Heart right ventricle (tissue), 16 donors: ENCODE data around the gene MPP2. TPM values are rescaled to one million over a fixed set of nuclear protein-coding genes. Genes with fewer than 3 reads are reported as not detected.

Source experiments
- ATAC-seq, 8 donors: fragments of 200-7000 bp; cut with Tn5 transposase; one replicate each; pipeline ENCODE4 v1.9.1; 2020; ENCODE audit warnings: mild to moderate bottlenecking in 8 of 8, moderate library complexity in 8 of 8, moderate number of reproducible peaks in 1 of 8
- DNase-seq, 2 donors: peaks; one replicate each; pipeline ENCODE4 v3.0.0-alpha.2; 2020
- H3K27ac ChIP-seq, 10 donors: fragments of 200-600 bp; sonication (generic) in 2 of 10; one replicate each; pipeline versions ENCODE4 v1.5.0 to v1.8.0; 2020 to 2022; ENCODE audit warnings: mild to moderate bottlenecking in 3 of 10
- H3K27me3 ChIP-seq, 7 donors: fragments of 200-600 bp; one replicate each; pipeline ENCODE4 v1.8.0; 2021 to 2022; ENCODE audit warnings: mild to moderate bottlenecking in 2 of 7
- H3K36me3 ChIP-seq, 9 donors: fragments of 200-600 bp; sonication (generic) in 1 of 9; one replicate each; pipeline versions ENCODE4 v1.5.0 to v1.8.0; 2020 to 2022; ENCODE audit warnings: mild to moderate bottlenecking in 2 of 9
- H3K4me1 ChIP-seq, 9 donors: fragments of 200-600 bp; sonication (generic) in 1 of 9; one replicate each; pipeline versions ENCODE4 v1.5.0 to v1.8.0; 2020 to 2022; ENCODE audit warnings: mild to moderate bottlenecking in 4 of 9
- H3K4me3 ChIP-seq, 10 donors: fragments of 200-600 bp; sonication (generic) in 2 of 10; one replicate each; pipeline versions ENCODE4 v1.5.0 to v1.8.0; 2020 to 2022; ENCODE audit warnings: mild to moderate bottlenecking in 7 of 10, moderate library complexity in 2 of 10
- H3K9me3 ChIP-seq, 11 donors: fragments of 200-600 bp in 10 of 11; sonication (generic) in 2 of 11; one replicate each; pipeline versions ENCODE4 v1.5.0 to v1.8.0; 2013 to 2022; ENCODE audit warnings: mild to moderate bottlenecking in 2 of 11, control low read depth in 1 of 11, moderate library complexity in 1 of 11
- WGBS, 2 donors: extraction: QIAGEN DNeasy Blood & Tissue Kit; methylation state at CpG; one replicate each; pipeline ENCODE4 v1.1.7; 2013; ENCODE audit warnings: inconsistent platforms in 1 of 2; 5-methylcytosine and 5-hydroxymethylcytosine counted together
- intact Hi-C, 10 donors: fragments of 100-400 bp; cut with DNase I; formaldehyde crosslinking; loops; one replicate each; pipeline versions ENCODE4 v1.11.1 to v1.14.2; 2022
- polyA plus RNA-seq, 2 donors: library from polyadenylated mRNA; stranded (reverse); fragments of 200-250 nt; gene quantifications; one replicate each; pipeline ENCODE4 v1.2.3, GENCODE V29; 2013
- total RNA-seq, 10 donors: library from RNA; stranded (reverse); fragmentation: NEBNext Ultra II Directional in 3 of 10; extraction: Animal tissue kit (Norgen Biotek cat#: 25700) in 3 of 10; gene quantifications; one replicate each; pipeline versions ENCODE4 v1.2.1 to v1.2.4, GENCODE V29; 2021 to 2023
- TF ChIP-seq, protein P1 (sequence below), 9 donors: fragments of 200-600 bp; sonication (generic) in 2 of 9; IDR thresholded peaks; one replicate each; pipeline versions ENCODE4 v1.5.0 to v1.8.0; 2021 to 2022; ENCODE audit warnings: antibody characterized with exemption in 9 of 9, mild to moderate bottlenecking in 5 of 9, moderate library complexity in 1 of 9
- donor health status: Arrhythmogenic right ventricular cardiomyopathy.
- donor health status: ischemic (EF 13 %, LVEDD 7.1; RV severe dilation, severe dysfunction).
- donor health status: healthy with polysubstance abuse.
- donor health status: DM: no; HTN: yes; CAD: no.
- donor health status: DM: no; HTN: no; CAD: no.
- donor health status: ischemic (EF 25% LVEDD 6.9; RV normal size, moderate dysfunction).
- donor health status: ischemic (EF 25% LVEDD 5.7; RV mildly dilated, moderate dysfunction).
- donor health status: healthy.
- donor health status: DM: yes; HTN: yes; CAD: no.
- donor health status: Ischemic cardiomyopathy.
- donor health status: ischemic (EF 35%, LVEDD 5.7; RV mildly dilated, moderate dysfunction).
- donor health status: nonischemic (EF 11% LVEDD 7.7; RV severe dilation, severe dysfunction).
- donor health status: DM: yes; HTN: yes; CAD: no.
- donor health status: PGD.
- donor health status: ischemic (EF 29% LVEDD 5.4; RV normal size, mild dysfunction).
- donor health status: nonischemic (EF 23%, LVEDD 6.1; RV moderate dilation, normal function).

MPP2 gene
- total and polyA plus RNA-seq, 12 donors = 5.0 to 20.7 (median 12.9) TPM

DNA sequence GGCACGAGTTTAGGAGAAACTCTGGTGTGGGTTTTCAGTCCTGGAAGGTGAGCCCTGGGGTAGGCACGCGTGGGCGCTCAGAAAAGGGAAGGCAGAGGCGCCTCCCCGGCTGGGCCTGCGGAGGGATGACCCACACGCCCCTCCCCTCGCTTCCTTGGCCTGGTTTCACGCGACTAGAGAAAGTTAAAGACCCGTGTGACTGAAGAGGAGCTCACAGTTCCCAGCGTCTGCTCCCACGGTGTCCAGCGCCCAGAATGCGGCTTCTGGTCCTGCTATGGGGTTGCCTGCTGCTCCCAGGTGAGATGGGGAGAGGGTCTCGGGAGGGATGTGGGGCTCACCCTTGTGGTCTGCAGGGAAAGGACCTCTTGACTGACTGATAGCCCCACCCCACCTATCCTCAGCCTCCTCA, 60.4 kb downstream of the MPP2 start, which contains the start of gene CD300LG:
CD300LG (plus strand) TSS at position 214 of the 409 bp plus-strand sequence; CDS start at position 255, 41 bp downstream.
- DNase-seq = peak; percentile 44 to 49
- ATAC-seq = peak; percentile 31 to 81 (median 68)
- Histone ChIP-seq H3K27ac (peak within 1 kb of the TSS; percentile 27 to 85 (median 66)), H3K4me3 (peak within 1 kb of the TSS in 9 of 10 donors; percentile 19 to 55 (median 40)), H3K27me3 (no peaks in the 10 kb centered on the region), H3K9me3 (no peaks in the 10 kb centered on the region), H3K36me3 (no peaks in the 10 kb centered on the region), H3K4me1 (peaks cover 0 to 30% (median 6%) of the 10 kb centered on the region in 9 donors)
- intact Hi-C loops = loop anchor here in 8 of 10 donors (5.0 to 10.0 kb wide), 7 partner anchors 62 to 162 kb away; partner anchors contain the start of genes CFAP97D1 (in 3 of the 8) and DUSP3 (in 1 of the 8)
- TF ChIP-seq, protein P1, sequence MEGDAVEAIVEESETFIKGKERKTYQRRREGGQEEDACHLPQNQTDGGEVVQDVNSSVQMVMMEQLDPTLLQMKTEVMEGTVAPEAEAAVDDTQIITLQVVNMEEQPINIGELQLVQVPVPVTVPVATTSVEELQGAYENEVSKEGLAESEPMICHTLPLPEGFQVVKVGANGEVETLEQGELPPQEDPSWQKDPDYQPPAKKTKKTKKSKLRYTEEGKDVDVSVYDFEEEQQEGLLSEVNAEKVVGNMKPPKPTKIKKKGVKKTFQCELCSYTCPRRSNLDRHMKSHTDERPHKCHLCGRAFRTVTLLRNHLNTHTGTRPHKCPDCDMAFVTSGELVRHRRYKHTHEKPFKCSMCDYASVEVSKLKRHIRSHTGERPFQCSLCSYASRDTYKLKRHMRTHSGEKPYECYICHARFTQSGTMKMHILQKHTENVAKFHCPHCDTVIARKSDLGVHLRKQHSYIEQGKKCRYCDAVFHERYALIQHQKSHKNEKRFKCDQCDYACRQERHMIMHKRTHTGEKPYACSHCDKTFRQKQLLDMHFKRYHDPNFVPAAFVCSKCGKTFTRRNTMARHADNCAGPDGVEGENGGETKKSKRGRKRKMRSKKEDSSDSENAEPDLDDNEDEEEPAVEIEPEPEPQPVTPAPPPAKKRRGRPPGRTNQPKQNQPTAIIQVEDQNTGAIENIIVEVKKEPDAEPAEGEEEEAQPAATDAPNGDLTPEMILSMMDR (IDR thresholded peaks at IDR 0.05) = no peak
- WGBS, 2 donors = 39 to 47% methylated on average over 17 of the region's 17 CpGs

DNA sequence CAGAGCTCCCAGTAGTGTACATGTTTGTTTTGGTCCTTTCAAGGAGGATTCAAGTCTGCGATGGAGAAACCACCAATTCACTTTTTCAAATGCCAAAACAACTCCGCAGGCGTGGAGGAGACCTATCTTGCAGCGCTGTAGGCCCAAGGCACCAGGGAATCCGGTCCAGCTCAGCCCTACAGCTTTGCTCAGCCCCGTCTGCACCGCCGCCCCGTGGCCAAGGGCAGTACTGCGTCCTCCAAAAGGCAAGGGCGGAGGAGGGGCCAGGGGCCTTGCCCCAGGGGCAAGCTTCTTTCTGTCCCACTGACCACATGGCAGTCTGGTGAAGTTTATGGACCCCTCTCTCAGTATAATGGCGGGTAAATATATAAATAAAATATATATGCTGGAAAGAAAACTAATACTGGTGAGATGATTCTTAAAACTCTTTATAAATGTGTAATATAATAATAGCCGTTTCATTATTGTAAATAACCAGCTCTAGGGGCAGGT, 61.1 kb downstream of the MPP2 start:
- intact Hi-C loops = loop anchor here in 8 of 10 donors (5.0 to 10.0 kb wide), 7 partner anchors 61 to 161 kb away; partner anchors contain the start of genes CFAP97D1 (in 3 of the 8) and DUSP3 (in 1 of the 8)
- TF ChIP-seq, protein P1 (IDR thresholded peaks at IDR 0.05) = peak; percentile 95 to 99 (median 99)
- DNase-seq (peak; percentile 87 to 91), ATAC-seq (peak; percentile 91 to 97 (median 94))
- peak overlapping the region in 9 of 10 donors; percentile 42 to 85 (median 75) for H3K27ac ChIP-seq
- H3K4me3 ChIP-seq = peak overlapping the region in 4 of 10 donors; percentile 34 to 55 (median 50)
- no peaks in the 10 kb centered on the region for H3K36me3 ChIP-seq
- H3K4me1 ChIP-seq = peaks cover 0 to 34% (median 7%) of the 10 kb centered on the region in 9 donors
- H3K27me3 ChIP-seq = no peaks in the 10 kb centered on the region
- H3K9me3 ChIP-seq = no peaks in the 10 kb centered on the region
- 9 to 10% methylated on average over 13 of the region's 13 CpGs for WGBS, 2 donors

- no peak overlapping the region for H3K4me3 ChIP-seq
- DNase-seq = no peak
- H3K27me3 ChIP-seq = no peaks in the 10 kb centered on the region
- no peaks in the 10 kb centered on the region for H3K9me3 ChIP-seq
- TF ChIP-seq, protein P1 (IDR thresholded peaks at IDR 0.05) = no peak
- intact Hi-C loops = loop anchor here in 8 of 10 donors (5.0 to 10.0 kb wide), 7 partner anchors 61 to 161 kb away; partner anchors contain the start of genes CFAP97D1 (in 3 of the 8) and DUSP3 (in 1 of the 8)
- peak overlapping the region in 6 of 10 donors; percentile 53 to 85 (median 80) for H3K27ac ChIP-seq
- no peak for ATAC-seq
- H3K36me3 ChIP-seq = no peaks in the 10 kb centered on the region
- 63 to 72% methylated on average over 4 of the region's 4 CpGs for WGBS, 2 donors
- peaks cover 0 to 39% (median 12%) of the 10 kb centered on the region in 9 donors for H3K4me1 ChIP-seq
These were observed 61.6 kb downstream of the MPP2 start for GRCh38 chr17:43845766-43846165.

- no peak for ATAC-seq
- TF ChIP-seq, protein P1 (IDR thresholded peaks at IDR 0.05) = no peak
- Histone ChIP-seq H3K4me1 (peaks cover 0 to 39% (median 21%) of the 10 kb centered on the region in 9 donors), H3K27me3 (no peaks in the 10 kb centered on the region), H3K4me3 (no peak overlapping the region), H3K27ac (no peak overlapping the region), H3K36me3 (no peaks in the 10 kb centered on the region), H3K9me3 (no peaks in the 10 kb centered on the region)
- 89 to 94% methylated on average over 5 of the region's 5 CpGs for WGBS, 2 donors
- intact Hi-C loops = loop anchor here in 7 of 10 donors (10.0 kb wide), 3 partner anchors 59 to 159 kb away; partner anchors contain the start of gene CFAP97D1 (in 2 of the 7)
- no peak for DNase-seq
These were observed 63.1 kb downstream of the MPP2 start for GRCh38 chr17:43844241-43844640.
